ENCODE measurements around the gene AHI1. TPM values are rescaled to one million over a fixed set of nuclear protein-coding genes. Genes with fewer than 3 reads are reported as not detected.
A peak's percentile ranks its signal among the peaks of the same experiment; 100 is the strongest.

AHI1 gene
- total and polyA plus RNA-seq, 10 of the 15 experiments (the other 5 are each of a cell fraction or from before 2014, with no cell fraction given) = 3.2 to 9.5 (median 4.6) TPM

DNA sequence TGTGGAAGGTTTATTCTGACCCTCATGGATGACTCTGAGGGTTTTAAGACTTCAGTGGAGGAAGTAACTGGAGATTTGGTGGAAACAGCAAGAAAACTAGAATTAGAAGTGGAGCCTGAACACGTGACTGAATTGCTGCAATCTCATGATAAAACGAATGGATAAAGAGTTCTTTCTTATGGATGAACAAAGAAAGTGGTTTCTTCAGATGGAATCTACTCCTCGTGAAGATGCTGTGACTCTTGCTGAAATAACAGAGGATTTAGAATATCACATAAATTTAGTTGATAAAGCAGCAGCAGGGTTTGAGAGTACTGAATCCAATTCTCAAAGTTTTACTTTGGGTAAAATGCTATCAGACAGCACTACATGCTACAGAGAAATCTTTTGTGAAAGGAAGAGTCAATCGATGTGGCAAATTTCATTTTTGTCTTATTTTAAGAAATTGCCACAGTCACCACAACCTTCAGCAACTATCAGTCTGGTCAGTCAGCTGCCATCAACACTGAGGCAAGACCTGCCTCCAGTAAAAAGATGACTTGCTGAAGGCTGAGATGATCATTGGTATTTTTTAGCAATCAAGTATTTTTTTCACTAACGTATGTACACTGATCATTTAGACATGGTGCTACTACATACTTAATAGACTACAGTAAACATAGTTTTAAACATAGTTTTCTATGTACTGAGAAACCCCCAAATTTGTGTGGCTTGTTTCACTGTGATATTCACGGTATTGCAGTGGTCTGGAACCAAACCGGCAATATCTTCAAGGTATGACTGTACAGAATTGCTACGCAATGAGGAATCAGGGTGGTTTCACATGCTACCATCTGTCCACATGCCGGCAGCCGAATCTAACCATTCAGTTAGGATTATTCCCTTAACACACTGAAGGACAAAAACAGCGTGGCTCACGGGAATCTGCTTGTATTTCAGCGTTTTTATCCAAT, 167.4 kb downstream of the AHI1 start (continued):
- TF ChIP-seq EP300 (IDR thresholded peaks at IDR 0.05; ENCODE audit: borderline replicate concordance in 1 of 2, control insufficient read depth in 1 of 2, low read depth in 2 of 2, low read length in 2 of 2) = peak; percentile 77 to 85; a peak in 3 of 4 replicates
- peak; percentile 71 to 82 for TF ChIP-seq IKZF2 (IDR thresholded peaks at IDR 0.05)
- TF ChIP-seq HDAC2 (IDR thresholded peaks at IDR 0.05) = no peak
- TF ChIP-seq MTA3 (IDR thresholded peaks at IDR 0.05; ENCODE audit: borderline replicate concordance, low read length) = peak; percentile 85
- peak; percentile 93 for TF ChIP-seq RUNX3 (IDR thresholded peaks at IDR 0.05; ENCODE audit: low read length)
- no peak; the same call in 1 of the 2 replicates for TF ChIP-seq GABPA (IDR thresholded peaks at IDR 0.05; ENCODE audit: low read depth)
- TF ChIP-seq, protein P1, sequence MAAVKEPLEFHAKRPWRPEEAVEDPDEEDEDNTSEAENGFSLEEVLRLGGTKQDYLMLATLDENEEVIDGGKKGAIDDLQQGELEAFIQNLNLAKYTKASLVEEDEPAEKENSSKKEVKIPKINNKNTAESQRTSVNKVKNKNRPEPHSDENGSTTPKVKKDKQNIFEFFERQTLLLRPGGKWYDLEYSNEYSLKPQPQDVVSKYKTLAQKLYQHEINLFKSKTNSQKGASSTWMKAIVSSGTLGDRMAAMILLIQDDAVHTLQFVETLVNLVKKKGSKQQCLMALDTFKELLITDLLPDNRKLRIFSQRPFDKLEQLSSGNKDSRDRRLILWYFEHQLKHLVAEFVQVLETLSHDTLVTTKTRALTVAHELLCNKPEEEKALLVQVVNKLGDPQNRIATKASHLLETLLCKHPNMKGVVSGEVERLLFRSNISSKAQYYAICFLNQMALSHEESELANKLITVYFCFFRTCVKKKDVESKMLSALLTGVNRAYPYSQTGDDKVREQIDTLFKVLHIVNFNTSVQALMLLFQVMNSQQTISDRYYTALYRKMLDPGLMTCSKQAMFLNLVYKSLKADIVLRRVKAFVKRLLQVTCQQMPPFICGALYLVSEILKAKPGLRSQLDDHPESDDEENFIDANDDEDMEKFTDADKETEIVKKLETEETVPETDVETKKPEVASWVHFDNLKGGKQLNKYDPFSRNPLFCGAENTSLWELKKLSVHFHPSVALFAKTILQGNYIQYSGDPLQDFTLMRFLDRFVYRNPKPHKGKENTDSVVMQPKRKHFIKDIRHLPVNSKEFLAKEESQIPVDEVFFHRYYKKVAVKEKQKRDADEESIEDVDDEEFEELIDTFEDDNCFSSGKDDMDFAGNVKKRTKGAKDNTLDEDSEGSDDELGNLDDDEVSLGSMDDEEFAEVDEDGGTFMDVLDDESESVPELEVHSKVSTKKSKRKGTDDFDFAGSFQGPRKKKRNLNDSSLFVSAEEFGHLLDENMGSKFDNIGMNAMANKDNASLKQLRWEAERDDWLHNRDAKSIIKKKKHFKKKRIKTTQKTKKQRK (IDR thresholded peaks at IDR 0.05; ENCODE audit: low read depth, low read length) = no peak
- peak in 1 of 2 experiments; percentile 27; a peak in 1 of 4 replicates for TF ChIP-seq CEBPB (IDR thresholded peaks at IDR 0.05; ENCODE audit: borderline replicate concordance in 1 of 2, low read depth in 2 of 2, low read length in 2 of 2)
- TF ChIP-seq, protein P2, sequence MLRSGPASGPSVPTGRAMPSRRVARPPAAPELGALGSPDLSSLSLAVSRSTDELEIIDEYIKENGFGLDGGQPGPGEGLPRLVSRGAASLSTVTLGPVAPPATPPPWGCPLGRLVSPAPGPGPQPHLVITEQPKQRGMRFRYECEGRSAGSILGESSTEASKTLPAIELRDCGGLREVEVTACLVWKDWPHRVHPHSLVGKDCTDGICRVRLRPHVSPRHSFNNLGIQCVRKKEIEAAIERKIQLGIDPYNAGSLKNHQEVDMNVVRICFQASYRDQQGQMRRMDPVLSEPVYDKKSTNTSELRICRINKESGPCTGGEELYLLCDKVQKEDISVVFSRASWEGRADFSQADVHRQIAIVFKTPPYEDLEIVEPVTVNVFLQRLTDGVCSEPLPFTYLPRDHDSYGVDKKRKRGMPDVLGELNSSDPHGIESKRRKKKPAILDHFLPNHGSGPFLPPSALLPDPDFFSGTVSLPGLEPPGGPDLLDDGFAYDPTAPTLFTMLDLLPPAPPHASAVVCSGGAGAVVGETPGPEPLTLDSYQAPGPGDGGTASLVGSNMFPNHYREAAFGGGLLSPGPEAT (IDR thresholded peaks at IDR 0.05; ENCODE audit: low read depth) = peak; percentile 62; the same call in 1 of the 2 replicates
- 0 out of 2 replicates have a peak, but pooled peaks have one; percentile 16 for TF ChIP-seq BMI1 (IDR thresholded peaks at IDR 0.05; ENCODE audit: borderline replicate concordance)
- TF ChIP-seq, protein P3, sequence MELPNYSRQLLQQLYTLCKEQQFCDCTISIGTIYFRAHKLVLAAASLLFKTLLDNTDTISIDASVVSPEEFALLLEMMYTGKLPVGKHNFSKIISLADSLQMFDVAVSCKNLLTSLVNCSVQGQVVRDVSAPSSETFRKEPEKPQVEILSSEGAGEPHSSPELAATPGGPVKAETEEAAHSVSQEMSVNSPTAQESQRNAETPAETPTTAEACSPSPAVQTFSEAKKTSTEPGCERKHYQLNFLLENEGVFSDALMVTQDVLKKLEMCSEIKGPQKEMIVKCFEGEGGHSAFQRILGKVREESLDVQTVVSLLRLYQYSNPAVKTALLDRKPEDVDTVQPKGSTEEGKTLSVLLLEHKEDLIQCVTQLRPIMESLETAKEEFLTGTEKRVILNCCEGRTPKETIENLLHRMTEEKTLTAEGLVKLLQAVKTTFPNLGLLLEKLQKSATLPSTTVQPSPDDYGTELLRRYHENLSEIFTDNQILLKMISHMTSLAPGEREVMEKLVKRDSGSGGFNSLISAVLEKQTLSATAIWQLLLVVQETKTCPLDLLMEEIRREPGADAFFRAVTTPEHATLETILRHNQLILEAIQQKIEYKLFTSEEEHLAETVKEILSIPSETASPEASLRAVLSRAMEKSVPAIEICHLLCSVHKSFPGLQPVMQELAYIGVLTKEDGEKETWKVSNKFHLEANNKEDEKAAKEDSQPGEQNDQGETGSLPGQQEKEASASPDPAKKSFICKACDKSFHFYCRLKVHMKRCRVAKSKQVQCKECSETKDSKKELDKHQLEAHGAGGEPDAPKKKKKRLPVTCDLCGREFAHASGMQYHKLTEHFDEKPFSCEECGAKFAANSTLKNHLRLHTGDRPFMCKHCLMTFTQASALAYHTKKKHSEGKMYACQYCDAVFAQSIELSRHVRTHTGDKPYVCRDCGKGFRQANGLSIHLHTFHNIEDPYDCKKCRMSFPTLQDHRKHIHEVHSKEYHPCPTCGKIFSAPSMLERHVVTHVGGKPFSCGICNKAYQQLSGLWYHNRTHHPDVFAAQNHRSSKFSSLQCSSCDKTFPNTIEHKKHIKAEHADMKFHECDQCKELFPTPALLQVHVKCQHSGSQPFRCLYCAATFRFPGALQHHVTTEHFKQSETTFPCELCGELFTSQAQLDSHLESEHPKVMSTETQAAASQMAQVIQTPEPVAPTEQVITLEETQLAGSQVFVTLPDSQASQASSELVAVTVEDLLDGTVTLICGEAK (IDR thresholded peaks at IDR 0.05; ENCODE audit: borderline replicate concordance) = no peak
- TF ChIP-seq TCF7 (IDR thresholded peaks at IDR 0.05; ENCODE audit: borderline replicate concordance) = no peak
- TF ChIP-seq HDGF (IDR thresholded peaks at IDR 0.05) = no peak
- peak; percentile 69 for TF ChIP-seq DPF2 (IDR thresholded peaks at IDR 0.05)
- TF ChIP-seq RCOR1 (conservative IDR thresholded peaks at IDR 0.05; ENCODE audit: low read depth, low read length) = no peak
- no peak for TF ChIP-seq FOXK2 (IDR thresholded peaks at IDR 0.05)

All from GM12878 (cell line).